HCT116 (cell line): ENCODE results near the gene ESAM. TPM values are rescaled to one million over a fixed set of nuclear protein-coding genes. Genes with fewer than 3 reads are reported as not detected.

Experiments
- ATAC-seq: fragments of 200-7000 bp; cut with Tn5 transposase; 2 replicates; pipeline ENCODE4 v1.9.1; 2020; ENCODE audit warnings: mild to moderate bottlenecking, moderate library complexity
- BruUV-seq: library from RNA; stranded (reverse); fragments of 400-500 nt; replicated peaks from 2 replicates; lab custom pipeline; 2021; lab: Mats Ljungman, UMichigan
- CTCF ChIA-PET: fragments of 300-600 bp; sonication (Branson Sonifier 250); formaldehyde crosslinking; loops from one replicate; lab custom pipeline; 2021; ENCODE audit warnings: antibody characterized with exemption; lab: Charles Lee
- POLR2A ChIA-PET: fragments of 300-600, 350-600 bp; sonication (Branson Sonifier 250); formaldehyde crosslinking; loops from one replicate; lab custom pipeline; 2021; ENCODE audit warnings: antibody characterized with exemption; lab: Charles Lee
- RAD21 ChIA-PET, 2 experiments: fragments of 300-600 bp; sonication (Branson Sonifier 250); formaldehyde crosslinking; loops; one replicate each; lab custom pipeline; 2023; ENCODE audit warnings: low total read pairs in 2 of 2; ENCODE audit not compliant: uncharacterized antibody in 2 of 2, unreplicated experiment in 2 of 2, low non-redundant PET in 1 of 2; lab: Charles Lee
- DNase-seq: peaks from one replicate; pipeline ENCODE4 v3.0.0-alpha.2; 2010; ENCODE audit warnings: low read depth, low spot score
- H2AFZ ChIP-seq: fragments of 200-600 bp; shearing (Covaris generic), sonication (generic); 2 replicates; pipeline ENCODE4 v1.6.1; 2017; ENCODE audit warnings: low read depth, mixed run types, mixed read lengths, antibody characterized with exemption, low read length; ENCODE audit not compliant: poor library complexity, severe bottlenecking
- H3K27ac ChIP-seq: 2 replicates; pipeline ENCODE4 v1.5.1; 2012; ENCODE audit warnings: low read depth, low read length
- H3K27me3 ChIP-seq: fragments of 200-600 bp; sonication (generic); 2 replicates; pipeline ENCODE4 v1.6.1; 2016; ENCODE audit warnings: mixed run types, low read length, mixed read lengths; ENCODE audit not compliant: insufficient read depth
- H3K36me3 ChIP-seq, 2 experiments: fragments of 200-500 bp in 1 of 2; fragments of 200-600 bp in 1 of 2; sonication (Bioruptor generic) in 1 of 2; sonication (generic) in 1 of 2; 2 replicates each; pipeline versions ENCODE4 v1.5.1 to v1.6.1; 2014 to 2016; ENCODE audit warnings: low read length in 2 of 2, inconsistent platforms in 1 of 2, mixed read lengths in 1 of 2, mixed run types in 1 of 2; ENCODE audit not compliant: insufficient read depth in 2 of 2, control insufficient read depth in 1 of 2
- H3K4me1 ChIP-seq, 2 experiments: fragments of 200-600 bp in 1 of 2; sonication (generic) in 1 of 2; 2 replicates each; pipeline versions ENCODE4 v1.5.1 to v1.6.1; 2012 to 2017; ENCODE audit warnings: low read length in 2 of 2, inconsistent platforms in 1 of 2, mild to moderate bottlenecking in 1 of 2, mixed read lengths in 1 of 2, mixed run types in 1 of 2, moderate library complexity in 1 of 2; ENCODE audit not compliant: insufficient read depth in 2 of 2, control insufficient read depth in 1 of 2
- H3K4me2 ChIP-seq: fragments of 200-600 bp; sonication (generic); 2 replicates; pipeline ENCODE4 v1.6.1; 2017; ENCODE audit warnings: mixed run types, low read length, mixed read lengths
- H3K4me3 ChIP-seq, 2 experiments: fragments of 200-600 bp in 1 of 2; sonication (generic) in 1 of 2; replicated peaks in 1 of 2; 2 replicates each; pipeline ENCODE4 v1.5.1; 2011 to 2016; ENCODE audit warnings: low read length in 2 of 2, control low read depth in 1 of 2, low read depth in 1 of 2, mild to moderate bottlenecking in 1 of 2, mixed read lengths in 1 of 2, mixed run types in 1 of 2
- H3K79me2 ChIP-seq: fragments of 200-600 bp; sonication (generic); 2 replicates; pipeline ENCODE4 v1.6.1; 2017; ENCODE audit warnings: mild to moderate bottlenecking, mixed run types, low read length, moderate library complexity, mixed read lengths; ENCODE audit not compliant: insufficient read depth
- H3K9ac ChIP-seq: fragments of 200-600 bp; sonication (generic); 2 replicates; pipeline ENCODE4 v1.6.1; 2016; ENCODE audit warnings: low read length, mixed read lengths
- H3K9me2 ChIP-seq: fragments of 200-600 bp; sonication (generic), shearing (Covaris generic); 2 replicates; pipeline ENCODE4 v1.6.1; 2017; ENCODE audit warnings: mixed run types, mild to moderate bottlenecking, moderate library complexity; ENCODE audit not compliant: insufficient read depth
- H3K9me3 ChIP-seq, 2 experiments: fragments of 200-500 bp in 1 of 2; fragments of 200-600 bp in 1 of 2; sonication (Bioruptor generic) in 1 of 2; sonication (generic) in 1 of 2; 2 replicates each; pipeline ENCODE4 v1.6.1; 2014 to 2017; ENCODE audit warnings: low read length in 2 of 2, mixed read lengths in 2 of 2, inconsistent platforms in 1 of 2, low read depth in 1 of 2, mild to moderate bottlenecking in 1 of 2, mixed run types in 1 of 2, moderate library complexity in 1 of 2; ENCODE audit not compliant: control insufficient read depth in 1 of 2, insufficient read depth in 1 of 2
- H4K20me1 ChIP-seq: fragments of 200-600 bp; sonication (generic), shearing (Covaris generic); 2 replicates; pipeline ENCODE4 v1.6.1; 2017; ENCODE audit warnings: mixed run types, mild to moderate bottlenecking, moderate library complexity; ENCODE audit not compliant: insufficient read depth
- EGR1 ChIP-seq: IDR thresholded peaks from 2 replicates; pipeline ENCODE4 v1.6.1; 2012; ENCODE audit warnings: low read depth
- ELF1 ChIP-seq: IDR thresholded peaks from 2 replicates; pipeline ENCODE4 v1.6.1; 2012; ENCODE audit warnings: low read depth, borderline replicate concordance
- EZH2 ChIP-seq: fragments of 200-600 bp; sonication (generic); IDR thresholded peaks from 2 replicates; pipeline ENCODE4 v1.6.1; 2017; ENCODE audit warnings: antibody characterized with exemption, mixed run types
- EZH2phosphoT487 ChIP-seq: fragments of 200-600 bp; IDR thresholded peaks from 2 replicates; pipeline ENCODE4 v1.6.1; 2018; ENCODE audit warnings: antibody characterized with exemption, borderline replicate concordance
- FOSL1 ChIP-seq: IDR thresholded peaks from 2 replicates; pipeline ENCODE4 v1.6.1; 2012; ENCODE audit warnings: low read depth
- JUND ChIP-seq: IDR thresholded peaks from 2 replicates; pipeline ENCODE4 v1.6.1; 2012
- RAD21 ChIP-seq: IDR thresholded peaks from 2 replicates; pipeline ENCODE4 v1.6.1; 2012; ENCODE audit warnings: low read depth, mild to moderate bottlenecking
- SIN3A ChIP-seq: IDR thresholded peaks from 2 replicates; pipeline ENCODE4 v1.6.1; 2012; ENCODE audit warnings: low read depth
- SP1 ChIP-seq: IDR thresholded peaks from 2 replicates; pipeline ENCODE4 v1.6.1; 2012; ENCODE audit warnings: low read depth
- TCF7L2 ChIP-seq: IDR thresholded peaks from 2 replicates; pipeline ENCODE4 v1.7.0; 2011; ENCODE audit warnings: borderline replicate concordance, inconsistent platforms; ENCODE audit not compliant: insufficient read depth, insufficient read length; ENCODE audit errors: extremely low read depth
- YY1 ChIP-seq: IDR thresholded peaks from 2 replicates; pipeline ENCODE4 v1.6.1; 2011; ENCODE audit warnings: low read length, low read depth, moderate library complexity, mild to moderate bottlenecking; ENCODE audit not compliant: insufficient replicate concordance; ENCODE audit errors: extremely low read depth
- ZFX ChIP-seq: fragments of 450-650 bp; IDR thresholded peaks from 2 replicates; pipeline ENCODE4 v1.6.1; 2017
- ZNF274 ChIP-seq: fragments of 200-500 bp; sonication (Bioruptor generic); IDR thresholded peaks from 2 replicates; pipeline ENCODE4 v1.6.1; 2014; ENCODE audit warnings: mild to moderate bottlenecking, low read depth, low read length, inconsistent platforms
- intact Hi-C: fragments of 100-400 bp; cut with micrococcal nuclease; formaldehyde crosslinking; loops from 2 replicates; pipeline ENCODE4 v1.10.0; 2022
- total RNA-seq: library from RNA; stranded (reverse); gene quantifications from one replicate; pipeline ENCODE4 v1.2.1, GENCODE V29; 2021; ENCODE audit not compliant: unreplicated experiment
- TF ChIP-seq, protein P1 (sequence below): IDR thresholded peaks from 2 replicates; pipeline ENCODE4 v1.6.1; 2012
- TF ChIP-seq, protein P2 (sequence below), 3 experiments: fragments of 200-600 bp in 1 of 3; sonication (generic) in 1 of 3; IDR thresholded peaks in 2 of 3; conservative IDR thresholded peaks in 1 of 3; 2 replicates each; pipeline ENCODE4 v1.5.1; 2012 to 2017; ENCODE audit warnings: low read depth in 2 of 3, low read length in 2 of 3, antibody characterized with exemption in 1 of 3, borderline replicate concordance in 1 of 3, control low read depth in 1 of 3, mild to moderate bottlenecking in 1 of 3, mixed read lengths in 1 of 3, mixed run types in 1 of 3, moderate library complexity in 1 of 3; ENCODE audit not compliant: insufficient read depth in 1 of 3
- TF ChIP-seq, protein P3 (sequence below): IDR thresholded peaks from 2 replicates; pipeline ENCODE4 v1.6.1; 2012
- TF ChIP-seq, protein P4 (sequence below): IDR thresholded peaks from 2 replicates; pipeline ENCODE4 v1.6.1; 2012; ENCODE audit warnings: low read depth
- TF ChIP-seq, protein P5 (sequence below): IDR thresholded peaks from 2 replicates; pipeline ENCODE4 v1.6.1; 2011; ENCODE audit warnings: mild to moderate bottlenecking, low read length, moderate library complexity; ENCODE audit not compliant: insufficient replicate concordance; ENCODE audit errors: extremely low read depth

ESAM gene
- total RNA-seq, 1 experiment from 2014 or later = 6.1 TPM

DNA sequence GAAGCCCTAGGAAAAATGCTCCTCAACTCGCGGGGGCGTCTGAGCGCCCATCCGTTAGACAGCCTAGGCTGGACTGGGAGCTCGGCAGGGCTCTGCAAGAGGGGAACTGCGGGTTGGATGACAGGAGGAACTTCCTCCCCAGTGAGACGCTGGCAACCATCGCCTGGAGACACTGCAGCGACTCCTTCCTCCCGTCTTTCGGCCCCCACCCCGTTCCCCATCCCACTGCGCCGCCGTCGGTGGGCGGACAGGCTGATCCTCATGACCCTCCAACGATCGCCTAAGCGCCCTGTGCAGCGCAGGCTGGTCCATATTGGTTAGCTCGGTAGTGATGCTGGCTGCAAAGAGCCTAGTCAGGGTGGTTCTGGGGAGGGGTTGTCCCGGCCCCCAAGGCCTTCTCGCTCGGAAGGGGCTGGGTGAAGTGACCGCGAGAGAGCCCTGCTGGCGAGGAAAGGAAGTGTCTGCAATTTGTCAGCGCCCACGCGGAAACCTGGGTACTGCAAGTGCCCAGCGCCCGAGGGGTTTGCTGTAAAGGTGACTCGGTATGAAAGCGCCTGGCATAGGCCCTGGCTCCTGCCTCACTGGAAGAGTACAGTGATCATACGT is 21.7 kb downstream of the ESAM start:
- Histone ChIP-seq H3K36me3 (no peaks in the 10 kb centered on the region), H3K27ac (peak overlapping the region; percentile 37), H3K4me3 (peak overlapping the region; percentile 65 to 84), H3K27me3 (peaks cover 4% of the 10 kb centered on the region; the same call in 1 of the 2 replicates), H2AFZ (peak overlapping the region; percentile 68), H4K20me1 (no peaks in the 10 kb centered on the region), H3K4me2 (peak overlapping the region; percentile 100), H3K4me1 (peaks cover 3 to 15% of the 10 kb centered on the region in 2 experiments; a peak in 3 of 4 replicates), H3K79me2 (0 out of 2 replicates have a peak, but pooled peaks cover 5% of the 10 kb centered on the region), H3K9me2 (no peaks in the 10 kb centered on the region), H3K9ac (peak overlapping the region; percentile 64), H3K9me3 (no peaks in the 10 kb centered on the region)
- ChIA-PET RAD21 (interaction anchor here (0.5 to 0.7 kb wide), 2 partner anchors 54 to 127 kb away, joined by 3 read pairs; no protein-coding TSS in a partner anchor), CTCF (interaction anchor here (0.8 kb wide), 1 partner anchor 96 kb away, joined by 3 read pairs; no protein-coding TSS in a partner anchor), POLR2A (interaction anchor here (0.9 kb wide), 1 partner anchor 16 kb away, joined by 3 read pairs; no protein-coding TSS in a partner anchor)
- DNase-seq (no peak), ATAC-seq (peak; percentile 56)
- no TSS peak for BruUV-seq
- intact Hi-C loops = no loop called here
- TF ChIP-seq, protein P1, sequence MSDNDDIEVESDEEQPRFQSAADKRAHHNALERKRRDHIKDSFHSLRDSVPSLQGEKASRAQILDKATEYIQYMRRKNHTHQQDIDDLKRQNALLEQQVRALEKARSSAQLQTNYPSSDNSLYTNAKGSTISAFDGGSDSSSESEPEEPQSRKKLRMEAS = no peak
- TF ChIP-seq, protein P2, sequence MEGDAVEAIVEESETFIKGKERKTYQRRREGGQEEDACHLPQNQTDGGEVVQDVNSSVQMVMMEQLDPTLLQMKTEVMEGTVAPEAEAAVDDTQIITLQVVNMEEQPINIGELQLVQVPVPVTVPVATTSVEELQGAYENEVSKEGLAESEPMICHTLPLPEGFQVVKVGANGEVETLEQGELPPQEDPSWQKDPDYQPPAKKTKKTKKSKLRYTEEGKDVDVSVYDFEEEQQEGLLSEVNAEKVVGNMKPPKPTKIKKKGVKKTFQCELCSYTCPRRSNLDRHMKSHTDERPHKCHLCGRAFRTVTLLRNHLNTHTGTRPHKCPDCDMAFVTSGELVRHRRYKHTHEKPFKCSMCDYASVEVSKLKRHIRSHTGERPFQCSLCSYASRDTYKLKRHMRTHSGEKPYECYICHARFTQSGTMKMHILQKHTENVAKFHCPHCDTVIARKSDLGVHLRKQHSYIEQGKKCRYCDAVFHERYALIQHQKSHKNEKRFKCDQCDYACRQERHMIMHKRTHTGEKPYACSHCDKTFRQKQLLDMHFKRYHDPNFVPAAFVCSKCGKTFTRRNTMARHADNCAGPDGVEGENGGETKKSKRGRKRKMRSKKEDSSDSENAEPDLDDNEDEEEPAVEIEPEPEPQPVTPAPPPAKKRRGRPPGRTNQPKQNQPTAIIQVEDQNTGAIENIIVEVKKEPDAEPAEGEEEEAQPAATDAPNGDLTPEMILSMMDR (IDR thresholded peaks at IDR 0.05 in 2 of 3, conservative IDR thresholded peaks at IDR 0.05 in 1 of 3; ENCODE audit: borderline replicate concordance in 1 of 3, insufficient read depth in 1 of 3, low read depth in 2 of 3, low read length in 2 of 3) = peak; percentile 22 to 66 (median 60); a peak in 5 of 6 replicates
- TF ChIP-seq ELF1 (no peak), EGR1 (peak; percentile 64), ZNF274 (no peak), JUND (no peak), YY1 (no peak), SP1 (no peak), EZH2phosphoT487 (no peak), ZFX (no peak), SIN3A (no peak), TCF7L2 (no peak), EZH2 (no peak), RAD21 (0 out of 2 replicates have a peak, but pooled peaks have one; percentile 11), FOSL1 (no peak)
- TF ChIP-seq, protein P3, sequence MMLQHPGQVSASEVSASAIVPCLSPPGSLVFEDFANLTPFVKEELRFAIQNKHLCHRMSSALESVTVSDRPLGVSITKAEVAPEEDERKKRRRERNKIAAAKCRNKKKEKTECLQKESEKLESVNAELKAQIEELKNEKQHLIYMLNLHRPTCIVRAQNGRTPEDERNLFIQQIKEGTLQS = no peak
- TF ChIP-seq, protein P4, sequence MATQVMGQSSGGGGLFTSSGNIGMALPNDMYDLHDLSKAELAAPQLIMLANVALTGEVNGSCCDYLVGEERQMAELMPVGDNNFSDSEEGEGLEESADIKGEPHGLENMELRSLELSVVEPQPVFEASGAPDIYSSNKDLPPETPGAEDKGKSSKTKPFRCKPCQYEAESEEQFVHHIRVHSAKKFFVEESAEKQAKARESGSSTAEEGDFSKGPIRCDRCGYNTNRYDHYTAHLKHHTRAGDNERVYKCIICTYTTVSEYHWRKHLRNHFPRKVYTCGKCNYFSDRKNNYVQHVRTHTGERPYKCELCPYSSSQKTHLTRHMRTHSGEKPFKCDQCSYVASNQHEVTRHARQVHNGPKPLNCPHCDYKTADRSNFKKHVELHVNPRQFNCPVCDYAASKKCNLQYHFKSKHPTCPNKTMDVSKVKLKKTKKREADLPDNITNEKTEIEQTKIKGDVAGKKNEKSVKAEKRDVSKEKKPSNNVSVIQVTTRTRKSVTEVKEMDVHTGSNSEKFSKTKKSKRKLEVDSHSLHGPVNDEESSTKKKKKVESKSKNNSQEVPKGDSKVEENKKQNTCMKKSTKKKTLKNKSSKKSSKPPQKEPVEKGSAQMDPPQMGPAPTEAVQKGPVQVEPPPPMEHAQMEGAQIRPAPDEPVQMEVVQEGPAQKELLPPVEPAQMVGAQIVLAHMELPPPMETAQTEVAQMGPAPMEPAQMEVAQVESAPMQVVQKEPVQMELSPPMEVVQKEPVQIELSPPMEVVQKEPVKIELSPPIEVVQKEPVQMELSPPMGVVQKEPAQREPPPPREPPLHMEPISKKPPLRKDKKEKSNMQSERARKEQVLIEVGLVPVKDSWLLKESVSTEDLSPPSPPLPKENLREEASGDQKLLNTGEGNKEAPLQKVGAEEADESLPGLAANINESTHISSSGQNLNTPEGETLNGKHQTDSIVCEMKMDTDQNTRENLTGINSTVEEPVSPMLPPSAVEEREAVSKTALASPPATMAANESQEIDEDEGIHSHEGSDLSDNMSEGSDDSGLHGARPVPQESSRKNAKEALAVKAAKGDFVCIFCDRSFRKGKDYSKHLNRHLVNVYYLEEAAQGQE = no peak
- TF ChIP-seq, protein P5, sequence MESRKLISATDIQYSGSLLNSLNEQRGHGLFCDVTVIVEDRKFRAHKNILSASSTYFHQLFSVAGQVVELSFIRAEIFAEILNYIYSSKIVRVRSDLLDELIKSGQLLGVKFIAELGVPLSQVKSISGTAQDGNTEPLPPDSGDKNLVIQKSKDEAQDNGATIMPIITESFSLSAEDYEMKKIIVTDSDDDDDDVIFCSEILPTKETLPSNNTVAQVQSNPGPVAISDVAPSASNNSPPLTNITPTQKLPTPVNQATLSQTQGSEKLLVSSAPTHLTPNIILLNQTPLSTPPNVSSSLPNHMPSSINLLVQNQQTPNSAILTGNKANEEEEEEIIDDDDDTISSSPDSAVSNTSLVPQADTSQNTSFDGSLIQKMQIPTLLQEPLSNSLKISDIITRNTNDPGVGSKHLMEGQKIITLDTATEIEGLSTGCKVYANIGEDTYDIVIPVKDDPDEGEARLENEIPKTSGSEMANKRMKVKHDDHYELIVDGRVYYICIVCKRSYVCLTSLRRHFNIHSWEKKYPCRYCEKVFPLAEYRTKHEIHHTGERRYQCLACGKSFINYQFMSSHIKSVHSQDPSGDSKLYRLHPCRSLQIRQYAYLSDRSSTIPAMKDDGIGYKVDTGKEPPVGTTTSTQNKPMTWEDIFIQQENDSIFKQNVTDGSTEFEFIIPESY = no peak
